KMS-11 (cell line): ENCODE results near the gene TDRD5.

Source experiments
- H2AFZ ChIP-seq: fragments of 200-600 bp; sonication (generic); 2 replicates; pipeline ENCODE4 v1.6.1; 2016; ENCODE audit warnings: antibody characterized with exemption, mixed run types, low read depth
- H3K27ac ChIP-seq: fragments of 200-600 bp; sonication (generic); 2 replicates; pipeline ENCODE4 v1.6.1; 2016; ENCODE audit warnings: mild to moderate bottlenecking, mixed run types
- H3K27me3 ChIP-seq: fragments of 200-600 bp; sonication (generic); 2 replicates; pipeline ENCODE4 v1.6.1; 2017; ENCODE audit warnings: mild to moderate bottlenecking, low read depth, mixed run types, moderate library complexity; ENCODE audit not compliant: insufficient read depth
- H3K36me3 ChIP-seq: fragments of 200-600 bp; sonication (generic); 2 replicates; pipeline ENCODE4 v1.6.1; 2017; ENCODE audit warnings: mild to moderate bottlenecking, mixed run types; ENCODE audit not compliant: insufficient read depth
- H3K4me1 ChIP-seq: fragments of 200-600 bp; sonication (generic); 2 replicates; pipeline ENCODE4 v1.6.1; 2016; ENCODE audit warnings: mild to moderate bottlenecking, low read depth, mixed run types; ENCODE audit not compliant: poor library complexity, severe bottlenecking
- H3K4me2 ChIP-seq: fragments of 200-600 bp; sonication (generic); 2 replicates; pipeline ENCODE4 v1.7.0; 2016; ENCODE audit warnings: mild to moderate bottlenecking, mixed run types
- H3K4me3 ChIP-seq: fragments of 200-600 bp; sonication (generic); IDR thresholded peaks from 2 replicates; pipeline ENCODE4 v1.6.1; 2017; ENCODE audit warnings: low read depth, low read length, mixed read lengths; ENCODE audit not compliant: insufficient read depth
- H3K79me2 ChIP-seq: fragments of 200-600 bp; sonication (generic); 2 replicates; pipeline ENCODE4 v1.6.1; 2016; ENCODE audit warnings: low read depth, mixed run types; ENCODE audit not compliant: insufficient read depth
- H3K9ac ChIP-seq: fragments of 200-600 bp; sonication (generic); 2 replicates; pipeline ENCODE4 v1.6.1; 2016; ENCODE audit warnings: mild to moderate bottlenecking, mixed run types
- H4K20me1 ChIP-seq: fragments of 200-600 bp; sonication (generic); 2 replicates; pipeline ENCODE4 v1.6.1; 2016; ENCODE audit warnings: mild to moderate bottlenecking, mixed run types; ENCODE audit not compliant: insufficient read depth
- CTCF ChIP-seq: fragments of 200-600 bp; sonication (generic); conservative IDR thresholded peaks from 2 replicates; pipeline ENCODE4 v1.6.1; 2017; ENCODE audit warnings: low read depth, mild to moderate bottlenecking, antibody characterized with exemption, low read length, moderate library complexity, mixed read lengths

TDRD5 gene

DNA sequence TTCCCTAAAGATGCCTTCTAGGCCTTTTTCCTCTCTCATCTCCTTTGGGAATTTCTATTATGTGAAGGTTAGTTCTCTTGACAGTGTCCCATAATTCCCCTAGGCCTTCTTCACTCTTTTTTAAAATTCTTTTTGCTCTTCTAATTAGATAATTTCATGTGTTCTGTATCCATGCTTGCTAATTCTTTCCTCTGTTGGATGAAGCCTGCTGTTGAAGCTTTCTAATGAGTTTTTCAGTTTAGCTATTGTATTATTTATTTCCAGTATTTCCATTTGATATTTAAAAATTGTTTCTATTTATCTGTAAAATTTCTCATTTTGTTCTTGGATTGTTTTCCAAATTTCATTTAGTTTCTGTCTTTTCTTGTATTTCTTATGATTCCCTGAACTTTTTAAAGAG, 123.0 kb downstream of the TDRD5 start:
- Histone ChIP-seq H3K4me1 (no peaks in the 10 kb centered on the region), H3K9ac (no peak overlapping the region), H3K36me3 (no peaks in the 10 kb centered on the region), H3K4me3 (no peak overlapping the region), H3K4me2 (no peak overlapping the region), H3K79me2 (no peaks in the 10 kb centered on the region), H4K20me1 (no peaks in the 10 kb centered on the region), H3K27me3 (no peaks in the 10 kb centered on the region), H2AFZ (no peak overlapping the region), H3K27ac (no peak overlapping the region)
- TF ChIP-seq CTCF: no peak

DNA sequence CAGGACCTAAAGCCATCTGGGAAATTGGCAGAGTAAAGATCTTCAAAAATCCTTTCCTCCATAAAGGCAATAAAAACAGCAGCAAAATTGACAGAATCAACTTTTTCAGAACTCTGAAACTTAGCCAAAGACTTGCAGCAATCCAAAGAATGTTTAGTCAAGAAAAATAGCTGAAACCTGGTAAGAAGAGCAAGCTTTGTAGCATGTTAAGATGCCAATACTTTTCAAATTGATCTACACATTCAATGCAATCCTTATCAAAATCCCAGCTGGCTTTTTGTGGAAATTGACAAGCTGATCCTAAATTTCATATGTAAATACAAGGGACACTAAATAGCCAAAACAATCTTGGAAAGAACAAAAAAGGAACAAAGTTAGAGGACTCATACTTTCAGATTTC, 127.6 kb downstream of the TDRD5 start:
- no peak overlapping the region for H3K9ac ChIP-seq
- H3K27ac ChIP-seq: no peak overlapping the region
- H3K36me3 ChIP-seq: no peaks in the 10 kb centered on the region
- H3K4me3 ChIP-seq: no peak overlapping the region
- no peaks in the 10 kb centered on the region for H4K20me1 ChIP-seq
- H3K4me2 ChIP-seq: no peak overlapping the region
- H2AFZ ChIP-seq: no peak overlapping the region
- no peak for TF ChIP-seq CTCF
- no peaks in the 10 kb centered on the region for H3K79me2 ChIP-seq
- H3K4me1 ChIP-seq: no peaks in the 10 kb centered on the region
- no peaks in the 10 kb centered on the region for H3K27me3 ChIP-seq

DNA sequence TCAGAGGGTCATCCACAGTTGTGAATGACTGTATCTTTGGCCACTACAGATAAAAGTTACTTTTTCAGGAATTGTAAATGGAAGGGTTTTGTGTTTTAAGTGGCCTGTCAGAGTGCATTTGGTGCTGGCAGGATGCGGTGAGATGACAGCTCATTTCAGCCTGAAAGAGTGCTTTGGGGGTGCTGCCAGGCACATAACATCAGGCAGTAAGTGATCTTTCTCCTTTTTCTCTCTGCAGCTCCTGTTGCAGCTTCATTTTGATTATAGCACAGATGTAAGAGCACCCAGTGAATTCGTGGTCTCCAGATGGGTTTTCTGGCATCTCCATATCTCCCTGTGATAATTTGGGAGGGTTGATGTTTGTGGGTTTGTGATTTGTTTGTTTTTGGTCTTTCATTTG, 136.6 kb downstream of the TDRD5 start:
- Histone ChIP-seq H3K4me3 (no peak overlapping the region), H4K20me1 (no peaks in the 10 kb centered on the region), H3K27me3 (no peaks in the 10 kb centered on the region), H3K9ac (no peak overlapping the region), H2AFZ (no peak overlapping the region), H3K36me3 (no peaks in the 10 kb centered on the region), H3K4me2 (no peak overlapping the region), H3K4me1 (no peaks in the 10 kb centered on the region), H3K79me2 (no peaks in the 10 kb centered on the region), H3K27ac (no peak overlapping the region)
- no peak for TF ChIP-seq CTCF

GRCh38 chr1:179729881-179730280, 138.2 kb downstream of the TDRD5 start:
- Histone ChIP-seq H3K27me3 (no peaks in the 10 kb centered on the region), H3K79me2 (no peaks in the 10 kb centered on the region), H3K9ac (no peak overlapping the region), H3K4me3 (no peak overlapping the region), H4K20me1 (no peaks in the 10 kb centered on the region), H2AFZ (no peak overlapping the region), H3K27ac (no peak overlapping the region), H3K4me2 (no peak overlapping the region), H3K4me1 (no peaks in the 10 kb centered on the region), H3K36me3 (no peaks in the 10 kb centered on the region)
- TF ChIP-seq CTCF: no peak

DNA sequence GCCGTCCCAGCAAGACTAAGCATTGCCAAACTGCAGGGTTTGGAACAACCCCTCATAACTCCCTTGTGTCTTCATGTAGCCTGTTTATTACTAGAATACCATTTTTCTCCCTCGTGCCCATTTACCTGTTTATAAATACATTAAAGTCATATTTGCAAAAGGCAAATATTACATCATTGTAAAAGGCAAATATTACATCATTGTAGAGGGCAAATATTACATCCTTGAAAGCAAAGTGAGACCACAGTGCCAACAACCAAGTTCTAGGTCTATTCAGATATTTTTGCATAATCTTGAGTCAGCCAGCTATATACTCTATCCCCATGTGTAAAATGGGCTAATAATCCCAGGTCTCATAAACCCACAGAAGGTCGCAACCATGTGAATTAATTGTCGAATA, 140.0 kb downstream of the TDRD5 start:
- Histone ChIP-seq H2AFZ (no peak overlapping the region), H3K9ac (no peak overlapping the region), H3K36me3 (no peaks in the 10 kb centered on the region), H4K20me1 (no peaks in the 10 kb centered on the region), H3K4me3 (no peak overlapping the region), H3K4me2 (no peak overlapping the region), H3K27me3 (no peaks in the 10 kb centered on the region), H3K4me1 (no peaks in the 10 kb centered on the region), H3K27ac (no peak overlapping the region), H3K79me2 (no peaks in the 10 kb centered on the region)
- TF ChIP-seq CTCF: no peak
